Brain microvascular endothelial cell (primary cell): Measurements from ENCODE around the gene FBXO5.

Experiments
- DNase-seq: peaks from one replicate; pipeline ENCODE4 v3.0.0-alpha.2; 2020
- H3K27ac ChIP-seq: fragments of 250-450 bp; sonication (Bioruptor Pico); 2 replicates; pipeline ENCODE4 v1.5.1; 2020; ENCODE audit warnings: mild to moderate bottlenecking, moderate library complexity
- H3K27me3 ChIP-seq: fragments of 250-450 bp; sonication (Bioruptor Pico); replicated peaks from 2 replicates; pipeline ENCODE4 v1.5.1; 2020; ENCODE audit warnings: mild to moderate bottlenecking
- H3K36me3 ChIP-seq: fragments of 250-450 bp; sonication (Bioruptor Pico); replicated peaks from 2 replicates; pipeline ENCODE4 v1.5.1; 2020; ENCODE audit warnings: mild to moderate bottlenecking
- H3K4me3 ChIP-seq: 2 replicates; pipeline ENCODE4 v1.5.1; 2011; ENCODE audit warnings: low read depth, mild to moderate bottlenecking, control low read depth, low read length, moderate library complexity
- CTCF ChIP-seq: IDR thresholded peaks from 2 replicates; pipeline ENCODE4 v1.5.1; 2011; ENCODE audit warnings: low read depth, mild to moderate bottlenecking, moderate library complexity, low read length, control low read depth, inconsistent platforms; ENCODE audit errors: missing control alignments
- in situ Hi-C: cut with HindIII; loops from 2 replicates; pipeline ENCODE4 v1.10.0; 2017; ENCODE audit warnings: low sequenced_read_pairs, low pct_ligation_motif_present

FBXO5 gene

DNA sequence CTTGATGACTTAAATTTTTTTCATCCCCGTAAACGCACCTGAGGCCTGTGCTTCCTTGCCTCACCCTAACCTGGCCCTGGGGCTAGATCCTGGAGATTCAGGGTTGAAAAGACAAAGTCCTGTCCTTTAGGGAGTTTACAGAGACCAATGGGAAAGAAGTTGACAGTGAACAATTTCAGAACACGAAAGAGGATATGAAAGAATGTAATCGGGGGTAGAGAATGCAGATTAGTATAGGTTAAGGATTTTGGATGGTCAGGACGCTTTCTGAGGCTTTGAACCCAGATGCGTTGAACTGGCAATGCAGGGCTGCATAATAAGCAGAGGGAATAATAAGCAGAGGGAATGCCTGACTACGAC lies 1.7 kb upstream of the FBXO5 start:
- DNase-seq, result no peak
- TF ChIP-seq CTCF, result no peak
- H3K27me3 ChIP-seq, result no peaks in the 10 kb centered on the region
- in situ Hi-C loops, result no loop called here
- H3K27ac ChIP-seq, result peak overlapping the region; percentile 57
- no peaks in the 10 kb centered on the region for H3K36me3 ChIP-seq
- H3K4me3 ChIP-seq, result peak overlapping the region; percentile 72

DNA sequence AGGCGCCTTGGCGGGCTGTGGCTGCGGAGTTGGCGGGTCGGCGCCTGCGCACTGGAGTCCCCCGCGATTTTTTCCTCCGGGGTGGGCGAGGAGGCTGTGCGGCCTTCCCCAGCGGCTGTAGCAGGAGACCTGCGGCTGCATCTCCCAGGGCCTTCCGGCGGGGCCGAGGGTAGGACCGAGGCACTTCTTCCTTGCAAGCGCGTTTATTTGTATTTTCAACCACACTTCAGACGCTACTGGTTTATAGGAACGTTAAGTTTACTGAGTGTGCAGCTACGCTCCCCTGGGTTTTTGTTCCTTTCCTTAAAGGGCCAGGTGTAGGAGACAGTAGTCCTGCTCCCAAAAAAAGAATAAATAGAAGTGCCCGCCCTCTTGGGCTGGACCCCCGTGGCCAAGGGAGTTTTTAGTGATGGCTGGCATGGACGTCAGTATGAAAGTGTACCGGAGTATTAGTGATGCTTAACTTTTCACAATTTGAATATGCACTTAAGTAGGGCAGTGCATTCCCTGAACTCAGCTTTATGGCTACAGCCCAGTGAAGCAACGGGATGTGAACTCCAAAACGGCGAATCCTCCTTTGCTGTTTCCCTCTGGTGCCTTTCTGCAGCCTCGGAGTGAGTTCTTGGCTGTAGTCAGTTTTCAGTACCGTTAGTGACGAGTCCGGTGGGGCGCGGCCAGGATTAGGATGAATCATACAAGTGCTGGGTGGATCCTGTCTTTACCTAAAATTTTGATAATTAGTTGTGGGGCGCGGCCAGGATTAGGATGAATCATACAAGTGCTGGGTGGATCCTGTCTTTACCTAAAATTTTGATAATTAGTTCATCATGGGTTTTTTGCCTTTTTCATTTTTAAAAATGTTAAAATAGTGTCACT lies 1.0 kb upstream of the FBXO5 start:
- TF ChIP-seq CTCF, result no peak
- no peaks in the 10 kb centered on the region for H3K27me3 ChIP-seq
- no peaks in the 10 kb centered on the region for H3K36me3 ChIP-seq
- in situ Hi-C loops, result no loop called here
- DNase-seq, result peak; percentile 87
- H3K4me3 ChIP-seq, result peak overlapping the region; percentile 72
- peak overlapping the region; percentile 57 for H3K27ac ChIP-seq

GRCh38 chr6:152981989-152982903 lies 595 bp downstream of the FBXO5 start:
- H3K4me3 ChIP-seq, result peak overlapping the region; percentile 76
- H3K36me3 ChIP-seq, result no peaks in the 10 kb centered on the region
- no peaks in the 10 kb centered on the region for H3K27me3 ChIP-seq
- DNase-seq, result no peak
- H3K27ac ChIP-seq, result no peak overlapping the region
- no peak for TF ChIP-seq CTCF
- in situ Hi-C loops, result no loop called here

DNA sequence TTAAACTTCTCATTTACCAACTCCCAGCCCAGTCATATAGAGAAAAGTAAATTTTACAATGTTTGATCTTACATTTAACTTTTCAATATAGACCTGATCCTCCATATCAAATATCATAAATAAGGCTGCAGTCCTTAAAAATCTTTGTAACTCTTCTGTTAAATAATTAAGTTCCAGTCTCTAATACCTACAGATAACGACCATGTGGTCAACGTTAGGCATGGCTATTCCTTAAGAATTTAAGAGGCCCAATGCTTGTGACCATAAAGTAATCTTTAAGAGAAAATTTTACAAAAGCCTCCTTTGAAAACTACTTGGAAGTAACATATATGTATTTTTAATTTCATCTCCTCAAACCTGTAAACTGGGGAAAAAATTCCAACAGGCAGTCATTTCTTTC lies 1.6 kb downstream of the FBXO5 start:
- in situ Hi-C loops, result no loop called here
- H3K27me3 ChIP-seq, result no peaks in the 10 kb centered on the region
- DNase-seq, result no peak
- H3K36me3 ChIP-seq, result no peaks in the 10 kb centered on the region
- H3K27ac ChIP-seq, result no peak overlapping the region
- H3K4me3 ChIP-seq, result peak overlapping the region; percentile 76
- no peak for TF ChIP-seq CTCF

- Histone ChIP-seq H3K27ac (no peak overlapping the region), H3K4me3 (peak overlapping the region; percentile 76), H3K27me3 (no peaks in the 10 kb centered on the region), H3K36me3 (no peaks in the 10 kb centered on the region)
- TF ChIP-seq CTCF, result no peak
- DNase-seq, result no peak
- in situ Hi-C loops, result no loop called here
Observed at GRCh38 chr6:152980656-152981055, 2.2 kb downstream of the FBXO5 start.
